Naive B cell (primary cell): ENCODE measurements around the gene DCAF4. TPM values are rescaled to one million over a fixed set of nuclear protein-coding genes. Genes with fewer than 3 reads are reported as not detected.
"Not testable (repeated sequence)": the region's sequence is repeated elsewhere in the genome, so short reads cannot be mapped to it uniquely, and the experiment has no call there.

Experiments used
- ATAC-seq, 2 donors: fragments of 150-1000 bp; cut with Tn5 transposase; 2 replicates each; pipeline ENCODE4 v1.10.0; 2021; ENCODE audit warnings: low read depth in 2 of 2, mild to moderate bottlenecking in 2 of 2, moderate library complexity in 2 of 2
- DNase-seq: peaks from one replicate; pipeline ENCODE4 v3.0.0; 2022
- H3K27ac Mint-ChIP-seq, 6 donors: one replicate each; pipeline ENCODE4 v1.8.0; 2020 to 2022; ENCODE audit warnings: mild to moderate bottlenecking in 6 of 6, mixed read lengths in 6 of 6, moderate library complexity in 5 of 6, inconsistent platforms in 2 of 6
- H3K27me3 Mint-ChIP-seq, 3 donors: one replicate each; pipeline ENCODE4 v1.8.0; 2021 to 2022; ENCODE audit warnings: mixed read lengths in 3 of 3, mild to moderate bottlenecking in 1 of 3
- H3K36me3 Mint-ChIP-seq, 2 donors: one replicate each; pipeline ENCODE4 v1.8.0; 2020 to 2022; ENCODE audit warnings: mixed read lengths in 2 of 2, inconsistent platforms in 1 of 2, mild to moderate bottlenecking in 1 of 2
- H3K4me1 Mint-ChIP-seq, 3 donors: one replicate each; pipeline ENCODE4 v1.8.0; 2020 to 2022; ENCODE audit warnings: mixed read lengths in 3 of 3, inconsistent platforms in 1 of 3, mild to moderate bottlenecking in 1 of 3, moderate library complexity in 1 of 3
- H3K4me3 Mint-ChIP-seq, 8 donors: one replicate each; pipeline ENCODE4 v1.8.0; 2020 to 2022; ENCODE audit warnings: mild to moderate bottlenecking in 8 of 8, mixed read lengths in 8 of 8, moderate library complexity in 8 of 8, inconsistent platforms in 2 of 8
- H3K9me3 Mint-ChIP-seq, 7 donors: one replicate each; pipeline ENCODE4 v1.8.0; 2020 to 2022; ENCODE audit warnings: mixed read lengths in 7 of 7, mild to moderate bottlenecking in 5 of 7, inconsistent platforms in 2 of 7, moderate library complexity in 1 of 7
- polyA plus RNA-seq, 6 donors: library from polyadenylated mRNA; unstranded; fragments of 300-500 nt; fragmentation: Illumina TruSeq; gene quantifications; one replicate each; pipeline ENCODE4 v1.2.3, GENCODE V29; 2021; ENCODE audit warnings: low read depth in 6 of 6

DCAF4 gene
- polyA plus RNA-seq, 6 donors from 2014 or later, result 11.9 to 19.0 (median 13.3) TPM

DNA sequence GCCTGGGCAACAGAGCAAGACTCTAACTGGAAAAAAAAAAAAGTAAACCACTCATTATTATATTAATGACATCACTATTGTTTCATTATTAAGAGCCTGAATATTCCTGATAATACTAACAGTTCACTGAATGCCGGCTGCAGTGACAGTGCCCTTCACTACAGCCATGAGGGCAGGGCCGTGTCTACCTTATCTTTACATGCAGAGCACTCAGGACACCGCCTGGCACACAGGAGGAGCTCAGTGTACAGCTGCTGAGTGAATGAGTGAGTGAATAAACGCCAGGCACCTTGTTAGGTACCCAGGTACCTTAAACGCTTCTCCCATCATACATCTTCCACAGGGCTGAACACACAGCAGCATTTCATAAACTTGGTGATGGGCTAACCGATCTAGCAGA, 77.4 kb downstream of the DCAF4 start:
- no peak overlapping the region for H3K27ac Mint-ChIP-seq
- H3K9me3 Mint-ChIP-seq, result no peaks in the 10 kb centered on the region
- peaks cover 0 to 4% of the 10 kb centered on the region in 2 donors for H3K36me3 Mint-ChIP-seq

DNA sequence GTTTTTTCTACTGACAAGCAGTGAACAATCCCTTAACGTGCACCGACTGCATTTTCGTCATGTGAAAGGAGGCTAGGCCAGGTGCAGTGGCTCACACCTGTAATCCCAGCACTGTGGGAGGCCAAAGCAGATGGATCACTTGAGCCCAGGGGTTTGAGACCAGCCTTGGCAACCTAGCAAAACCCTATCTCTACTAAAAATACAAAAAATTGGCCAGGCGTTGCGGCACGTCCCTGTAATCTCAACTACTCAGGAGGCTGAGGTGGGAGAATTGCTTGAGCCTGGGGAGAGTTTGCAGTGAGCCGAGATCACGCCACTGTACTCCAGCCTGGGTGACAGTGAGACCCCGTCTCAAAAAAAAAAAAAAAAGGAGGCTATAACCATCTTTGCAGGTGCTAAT, 78.4 kb downstream of the DCAF4 start:
- H3K36me3 Mint-ChIP-seq, DNase-seq, H3K4me1 Mint-ChIP-seq, H3K4me3 Mint-ChIP-seq, H3K27me3 Mint-ChIP-seq, H3K9me3 Mint-ChIP-seq, ATAC-seq: not testable (repeated sequence)
- H3K27ac Mint-ChIP-seq, result peak overlapping the region in 1 of 6 donors; percentile 53

More for the DNA sequence above, 77.4 kb downstream of the DCAF4 start:
- DNase-seq (no peak), ATAC-seq (no peak)
- H3K27me3 Mint-ChIP-seq, result no peaks in the 10 kb centered on the region
- peaks cover 0 to 3% (median 0%) of the 10 kb centered on the region in 3 donors for H3K4me1 Mint-ChIP-seq
- no peak overlapping the region for H3K4me3 Mint-ChIP-seq

DNA sequence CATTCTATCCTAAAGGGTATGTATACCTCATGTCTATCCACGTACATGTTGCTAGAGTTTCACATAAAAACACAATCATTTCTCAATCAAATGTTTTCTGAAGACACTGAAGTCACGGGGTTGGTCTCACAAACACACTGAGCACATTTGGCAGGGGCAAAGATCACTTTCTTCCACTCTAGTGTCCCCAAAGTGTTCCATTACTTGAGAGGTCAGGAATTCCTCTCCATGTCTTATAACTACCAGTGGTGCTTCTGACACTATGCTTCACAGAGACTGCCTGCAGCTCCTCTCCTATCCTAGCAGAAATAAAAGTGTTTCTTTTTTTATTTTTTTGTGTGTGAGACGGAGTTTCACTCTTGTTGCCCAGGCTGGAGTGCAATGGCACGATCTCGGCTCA, 81.6 kb downstream of the DCAF4 start:
- ATAC-seq, result no peak

DNA sequence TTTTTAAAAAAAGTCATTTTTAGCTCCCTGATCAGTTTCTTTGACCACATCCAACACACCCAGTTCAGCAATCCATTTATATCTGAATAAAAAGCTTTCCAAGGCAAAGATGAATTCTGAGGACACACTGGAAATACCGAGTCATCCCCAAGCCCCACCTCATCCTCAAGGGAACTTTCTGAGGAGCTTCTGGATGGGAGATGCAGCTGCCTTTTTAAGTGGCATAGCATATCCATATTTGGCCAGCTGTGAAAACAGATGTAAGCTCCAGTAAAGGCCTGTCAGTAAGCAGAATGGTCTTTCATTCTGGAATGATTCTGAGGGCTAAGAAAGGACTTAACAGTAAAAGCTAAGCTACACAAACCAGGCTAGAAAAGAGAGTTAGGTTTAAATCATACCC, 82.2 kb downstream of the DCAF4 start:
- ATAC-seq (no peak), DNase-seq (no peak)
- H3K4me1 Mint-ChIP-seq, result peaks cover 0 to 6% (median 5%) of the 10 kb centered on the region in 3 donors
- peaks cover 0 to 2% of the 10 kb centered on the region in 2 donors for H3K36me3 Mint-ChIP-seq
- H3K9me3 Mint-ChIP-seq, result no peaks in the 10 kb centered on the region
- no peak overlapping the region for H3K4me3 Mint-ChIP-seq
- H3K27me3 Mint-ChIP-seq, result no peaks in the 10 kb centered on the region
- H3K27ac Mint-ChIP-seq, result no peak overlapping the region

More for the DNA sequence above, 81.6 kb downstream of the DCAF4 start:
- Mint-ChIP-seq H3K4me1 (peaks cover 0 to 5% (median 2%) of the 10 kb centered on the region in 3 donors), H3K4me3 (no peak overlapping the region), H3K27ac (no peak overlapping the region), H3K9me3 (no peaks in the 10 kb centered on the region), H3K27me3 (no peaks in the 10 kb centered on the region), H3K36me3 (no peaks in the 10 kb centered on the region)
- no peak for DNase-seq

Other genes with a start within 250 kb of the DCAF4 start
- gene DPF3, start 32.4 kb upstream of the DCAF4 start, polyA plus RNA-seq, result 1 to 10 TPM; 4.2 to 9.0 (median 6.1) TPM
- 1 to 10 TPM; 5.5 to 9.5 (median 6.8) TPM for gene ZFYVE1, start 100.6 kb downstream of the DCAF4 start, polyA plus RNA-seq
- 10 to 100 TPM; 20.6 to 76.8 (median 48.5) TPM for gene RBM25, start 132.1 kb downstream of the DCAF4 start, polyA plus RNA-seq
- 10 to 100 TPM; 30.9 to 46.2 (median 36.8) TPM for gene PSEN1, start 210.0 kb downstream of the DCAF4 start, polyA plus RNA-seq